SK-N-SH (cell line): ENCODE results near the gene TMPRSS6. TPM values are rescaled to one million over a fixed set of nuclear protein-coding genes. Genes with fewer than 3 reads are reported as not detected.

Experiments
- CTCF ChIA-PET: fragments of 300-600, 350-600 bp; formaldehyde crosslinking; extraction: SDS; loops from one replicate; lab custom pipeline; 2021; lab: Yijun Ruan, JAX
- POLR2A ChIA-PET: fragments of 350-600 bp; sonication (Branson Sonifier 250); formaldehyde crosslinking; extraction: SDS; loops from one replicate; lab custom pipeline; 2020; ENCODE audit warnings: antibody characterized with exemption, inconsistent platforms; lab: Yijun Ruan, JAX
- DNase-seq: peaks from one replicate; pipeline ENCODE4 v3.0.0; 2012
- H2AFZ ChIP-seq: fragments of 200-600 bp; sonication (generic); 2 replicates; pipeline ENCODE4 v1.8.1; 2016; ENCODE audit warnings: antibody characterized with exemption, mild to moderate bottlenecking, low read depth
- H3F3A ChIP-seq: fragments of 200-600 bp; sonication (generic); replicated peaks from 2 replicates; pipeline ENCODE3; 2016; ENCODE audit warnings: antibody characterized with exemption, mild to moderate bottlenecking; ENCODE audit not compliant: insufficient read depth
- H3K27ac ChIP-seq, 2 experiments: fragments of 200-500 bp in 1 of 2; fragments of 200-600 bp in 1 of 2; sonication (Bioruptor generic) in 1 of 2; sonication (generic), shearing (Covaris generic) in 1 of 2; 2 replicates each; pipeline versions ENCODE4 v1.5.1 to v1.6.1; 2014 to 2016; ENCODE audit warnings: low read depth in 2 of 2, inconsistent platforms in 1 of 2, low read length in 1 of 2, mild to moderate bottlenecking in 1 of 2, mixed read lengths in 1 of 2
- H3K27me3 ChIP-seq: fragments of 200-600 bp; sonication (generic), shearing (Covaris generic); 2 replicates; pipeline ENCODE4 v1.6.1; 2016; ENCODE audit warnings: mixed run types; ENCODE audit not compliant: insufficient read depth
- H3K36me3 ChIP-seq, 2 experiments: fragments of 200-500 bp in 1 of 2; fragments of 200-600 bp in 1 of 2; sonication (Bioruptor generic) in 1 of 2; sonication (generic) in 1 of 2; replicated peaks in 1 of 2; 2 replicates each; pipeline versions ENCODE3 to v1.5.1; 2014 to 2016; ENCODE audit warnings: low read length in 1 of 2, mild to moderate bottlenecking in 1 of 2; ENCODE audit not compliant: insufficient read depth in 2 of 2, control insufficient read depth in 1 of 2
- H3K4me1 ChIP-seq, 2 experiments: fragments of 200-500 bp in 1 of 2; fragments of 200-600 bp in 1 of 2; sonication (Bioruptor generic) in 1 of 2; sonication (generic), shearing (Covaris generic) in 1 of 2; 2 replicates each; pipeline versions ENCODE4 v1.5.1 to v1.6.1; 2014 to 2016; ENCODE audit warnings: low read depth in 1 of 2, low read length in 1 of 2, mixed run types in 1 of 2; ENCODE audit not compliant: insufficient read depth in 2 of 2, control insufficient read depth in 1 of 2
- H3K4me2 ChIP-seq: fragments of 200-600 bp; sonication (generic), shearing (Covaris generic); 2 replicates; pipeline ENCODE4 v1.6.1; 2017; ENCODE audit warnings: mixed run types
- H3K4me3 ChIP-seq, 2 experiments: fragments of 200-500 bp in 1 of 2; fragments of 200-600 bp in 1 of 2; sonication (Bioruptor generic) in 1 of 2; sonication (generic), shearing (Covaris generic) in 1 of 2; 2 replicates each; pipeline versions ENCODE4 v1.5.1 to v1.8.1; 2014 to 2016; ENCODE audit warnings: low read depth in 2 of 2, inconsistent platforms in 1 of 2, low read length in 1 of 2, mild to moderate bottlenecking in 1 of 2, mixed read lengths in 1 of 2, moderate library complexity in 1 of 2
- H3K79me2 ChIP-seq: fragments of 200-600 bp; sonication (generic); 2 replicates; pipeline ENCODE4 v1.8.1; 2017; ENCODE audit warnings: mild to moderate bottlenecking; ENCODE audit not compliant: insufficient read depth
- H3K9ac ChIP-seq: fragments of 200-600 bp; sonication (generic); 2 replicates; pipeline ENCODE4 v1.6.1; 2017; ENCODE audit warnings: mixed run types
- H3K9me2 ChIP-seq: fragments of 200-600 bp; sonication (generic); 2 replicates; pipeline ENCODE4 v1.6.1; 2017; ENCODE audit warnings: mixed run types
- H3K9me3 ChIP-seq: fragments of 200-600 bp; sonication (generic); 2 replicates; pipeline ENCODE4 v1.6.1; 2017; ENCODE audit warnings: mixed run types, mild to moderate bottlenecking, moderate library complexity
- H4K20me1 ChIP-seq: fragments of 200-600 bp; sonication (generic); 2 replicates; pipeline ENCODE4 v1.6.1; 2017; ENCODE audit warnings: mild to moderate bottlenecking, mixed run types; ENCODE audit not compliant: insufficient read depth
- CTCF ChIP-seq: fragments of 200-600 bp; sonication (generic); IDR thresholded peaks from 2 replicates; pipeline ENCODE4 v1.6.1; 2017; ENCODE audit warnings: antibody characterized with exemption, mild to moderate bottlenecking, moderate library complexity
- ELF1 ChIP-seq: IDR thresholded peaks from 2 replicates; pipeline ENCODE4 v1.4.0; 2012
- FOXJ3 ChIP-seq: sonication (generic); formaldehyde crosslinking; IDR thresholded peaks from 2 replicates; pipeline ENCODE4 v1.5.1; 2020; ENCODE audit warnings: mild to moderate bottlenecking, missing genetic modification reagents
- GATA2 ChIP-seq: sonication (generic); formaldehyde crosslinking; IDR thresholded peaks from 2 replicates; pipeline ENCODE4 v1.5.0; 2020; ENCODE audit warnings: mild to moderate bottlenecking, missing genetic modification reagents
- JUND ChIP-seq: IDR thresholded peaks from 2 replicates; pipeline ENCODE4 v1.4.0; 2012
- MAX ChIP-seq: IDR thresholded peaks from 2 replicates; pipeline ENCODE4 v1.4.0; 2012; ENCODE audit warnings: low read depth
- MXI1 ChIP-seq: IDR thresholded peaks from 2 replicates; pipeline ENCODE4 v1.6.1; 2012; ENCODE audit warnings: mild to moderate bottlenecking, low read depth, low read length, improper control_type of control experiment
- NFIC ChIP-seq: IDR thresholded peaks from 2 replicates; pipeline ENCODE4 v1.4.0; 2012; ENCODE audit warnings: borderline replicate concordance
- RXRA ChIP-seq: IDR thresholded peaks from 2 replicates; pipeline ENCODE4 v1.4.0; 2012; ENCODE audit warnings: low read depth, mild to moderate bottlenecking, borderline replicate concordance
- SMC3 ChIP-seq: IDR thresholded peaks from 2 replicates; pipeline ENCODE4 v1.6.1; 2012; ENCODE audit warnings: low read depth, low read length, improper control_type of control experiment
- USF1 ChIP-seq: IDR thresholded peaks from 2 replicates; pipeline ENCODE4 v1.4.0; 2012; ENCODE audit warnings: low read depth, borderline replicate concordance
- WGBS: methylation state at CpG from one replicate; pipeline ENCODE4 v1.1.6; 2017; ENCODE audit warnings: low lambda C conversion rate; 5-methylcytosine and 5-hydroxymethylcytosine counted together
- polyA plus RNA-seq, 3 experiments: library from polyadenylated mRNA; depleted of rRNA; stranded (reverse); fragments of >200 nt; gene quantifications; 2 replicates each; pipeline ENCODE4 v1.2.3, GENCODE V29; 2012

TMPRSS6 gene
- polyA plus RNA-seq, 1 of the 3 experiments (the other 2 are of a cell fraction), result not detected

GRCh38 chr22:37021710-37022482, 87.6 kb downstream of the TMPRSS6 start:
- CTCF ChIA-PET, result interaction anchor here (0.6 to 4.1 kb wide), 13 partner anchors 9 to 52 kb away, joined by 3 to 18 read pairs (median 3); no protein-coding TSS in a partner anchor

GRCh38 chr22:37021041-37021440, 88.5 kb downstream of the TMPRSS6 start:
- ChIA-PET CTCF (interaction anchor here (1.0 to 4.1 kb wide), 9 partner anchors 8 to 263 kb away, joined by 3 to 18 read pairs (median 7); no protein-coding TSS in a partner anchor), POLR2A (no interaction called here)
- Histone ChIP-seq H3K9me3 (no peaks in the 10 kb centered on the region), H3K4me2 (0 out of 2 replicates have a peak overlapping the region, but pooled peaks have one; percentile 76), H4K20me1 (no peaks in the 10 kb centered on the region), H3K79me2 (peaks cover 41% of the 10 kb centered on the region), H2AFZ (no peak overlapping the region), H3K9ac (no peak overlapping the region), H3K36me3 (peaks cover 3 to 20% of the 10 kb centered on the region in 2 experiments), H3K4me1 (peaks cover 12 to 28% of the 10 kb centered on the region in 2 experiments; a peak in 2 of 4 replicates), H3F3A (no peaks in the 10 kb centered on the region), H3K4me3 (no peak overlapping the region; a peak in 1 of 4 replicates), H3K9me2 (no peaks in the 10 kb centered on the region), H3K27ac (no peak overlapping the region), H3K27me3 (no peaks in the 10 kb centered on the region)
- WGBS, result 100% methylated on average over 4 of the region's 5 CpGs
- no peak for TF ChIP-seq NFIC
- TF ChIP-seq MXI1, result no peak
- TF ChIP-seq SMC3, result no peak
- no peak for TF ChIP-seq JUND
- no peak for TF ChIP-seq GATA2 (CRISPR knock-in tag)
- no peak for DNase-seq

More at GRCh38 chr22:37021710-37022482, 87.6 kb downstream of the TMPRSS6 start:
- no peaks in the 10 kb centered on the region for H3K27me3 ChIP-seq
- POLR2A ChIA-PET, result no interaction called here
- H3K9me2 ChIP-seq, result no peaks in the 10 kb centered on the region
- peak overlapping the region in 1 of 2 experiments; percentile 25; a peak in 1 of 4 replicates for H3K4me3 ChIP-seq
- no peak overlapping the region for H2AFZ ChIP-seq
- no peaks in the 10 kb centered on the region for H4K20me1 ChIP-seq
- peaks cover 41% of the 10 kb centered on the region for H3K79me2 ChIP-seq
- no peaks in the 10 kb centered on the region for H3K9me3 ChIP-seq
- DNase-seq, result peak; percentile 82
- no peak overlapping the region; a peak in 1 of 4 replicates for H3K27ac ChIP-seq
- no peaks in the 10 kb centered on the region for H3F3A ChIP-seq
- 74% methylated on average over 9 of the region's 13 CpGs for WGBS
- no peak overlapping the region for H3K4me2 ChIP-seq
- H3K4me1 ChIP-seq, result peaks cover 12 to 28% of the 10 kb centered on the region in 2 experiments; a peak in 2 of 4 replicates
- TF ChIP-seq ELF1 (no peak), CTCF (peak; percentile 86)
- no peak overlapping the region for H3K9ac ChIP-seq
- peaks cover 4 to 22% of the 10 kb centered on the region in 2 experiments for H3K36me3 ChIP-seq

- ChIA-PET CTCF (interaction anchor here (0.8 to 2.3 kb wide), 5 partner anchors 10 to 262 kb away, joined by 3 to 17 read pairs (median 4); no protein-coding TSS in a partner anchor), POLR2A (no interaction called here)
- peak; percentile 55 for DNase-seq
- H3K4me2 ChIP-seq, result peak overlapping the region; percentile 76
- peak overlapping the region; percentile 0 to 89; a peak in 3 of 4 replicates for H3K27ac ChIP-seq
- no peaks in the 10 kb centered on the region for H3K9me3 ChIP-seq
- H3K4me1 ChIP-seq, result peaks cover 12 to 28% of the 10 kb centered on the region in 2 experiments; a peak in 2 of 4 replicates
- H3K27me3 ChIP-seq, result no peaks in the 10 kb centered on the region
- H3K36me3 ChIP-seq, result peaks cover 3 to 12% of the 10 kb centered on the region in 2 experiments
- H3K9me2 ChIP-seq, result no peaks in the 10 kb centered on the region
- H3K9ac ChIP-seq, result peak overlapping the region; percentile 68; the same call in 1 of the 2 replicates
- TF ChIP-seq CTCF (no peak), USF1 (peak; percentile 60; the same call in 1 of the 2 replicates), MAX (peak; percentile 79), MXI1 (peak; percentile 77), FOXJ3 (CRISPR knock-in tag) (no peak), RXRA (no peak)
- peak overlapping the region; percentile 92 to 94 for H3K4me3 ChIP-seq
- H2AFZ ChIP-seq, result peak overlapping the region; percentile 91
- 0% methylated on average over 5 of the region's 5 CpGs for WGBS
- H3F3A ChIP-seq, result no peaks in the 10 kb centered on the region
- no peaks in the 10 kb centered on the region for H4K20me1 ChIP-seq
- peaks cover 41% of the 10 kb centered on the region for H3K79me2 ChIP-seq
Measured at GRCh38 chr22:37020192-37020479, 89.4 kb downstream of the TMPRSS6 start.
